DND-41 (cell line): ENCODE results near the gene PAX6.

ENCODE experiments used
- ATAC-seq: fragments of 200-7000 bp; cut with Tn5 transposase; 3 replicates; pipeline ENCODE4 v1.9.1; 2021; ENCODE audit warnings: low read depth; ENCODE audit not compliant: insufficient read depth
- DNase-seq: peaks from one replicate; pipeline ENCODE4 v3.0.0-alpha.2; 2020
- H2AFZ ChIP-seq: 2 replicates; pipeline ENCODE4 v1.6.0; 2012; ENCODE audit warnings: low read depth, low read length
- H3K27ac ChIP-seq: 2 replicates; pipeline ENCODE4 v1.5.1; 2012; ENCODE audit warnings: low read length, inconsistent platforms
- H3K27me3 ChIP-seq: fragments of 200-600 bp; sonication (generic); 2 replicates; pipeline ENCODE4 v1.6.0; 2012; ENCODE audit warnings: low read length, mild to moderate bottlenecking, inconsistent platforms; ENCODE audit not compliant: insufficient read depth, poor library complexity
- H3K36me3 ChIP-seq: 2 replicates; pipeline ENCODE4 v1.5.1; 2012; ENCODE audit warnings: low read length, inconsistent platforms; ENCODE audit not compliant: insufficient read depth
- H3K4me1 ChIP-seq: 2 replicates; pipeline ENCODE4 v1.5.1; 2012; ENCODE audit warnings: mild to moderate bottlenecking, low read length; ENCODE audit not compliant: insufficient read depth
- H3K4me2 ChIP-seq: 2 replicates; pipeline ENCODE4 v1.6.0; 2012; ENCODE audit warnings: mild to moderate bottlenecking, moderate library complexity, low read length, inconsistent platforms; ENCODE audit not compliant: insufficient read depth
- H3K4me3 ChIP-seq, 2 experiments: fragments of 200-600 bp in 1 of 2; shearing (Covaris generic) in 1 of 2; 2 replicates each; pipeline ENCODE4 v1.5.1; 2012 to 2016; ENCODE audit warnings: inconsistent platforms in 2 of 2, low read length in 2 of 2, mild to moderate bottlenecking in 2 of 2, low read depth in 1 of 2, moderate library complexity in 1 of 2
- H3K79me2 ChIP-seq: 2 replicates; pipeline ENCODE4 v1.6.0; 2012; ENCODE audit warnings: low read length, inconsistent platforms; ENCODE audit not compliant: insufficient read depth
- H3K9ac ChIP-seq: 2 replicates; pipeline ENCODE4 v1.6.0; 2012; ENCODE audit warnings: low read depth, mild to moderate bottlenecking, inconsistent platforms, low read length, moderate library complexity
- H3K9me3 ChIP-seq: 2 replicates; pipeline ENCODE4 v1.5.1; 2012; ENCODE audit warnings: low read length, moderate library complexity, mild to moderate bottlenecking, inconsistent platforms; ENCODE audit not compliant: insufficient read depth, severe bottlenecking
- H4K20me1 ChIP-seq: 2 replicates; pipeline ENCODE4 v1.6.0; 2012; ENCODE audit warnings: low read length; ENCODE audit not compliant: insufficient read depth
- CTCF ChIP-seq: IDR thresholded peaks from 2 replicates; pipeline ENCODE4 v1.5.1; 2012; ENCODE audit warnings: borderline replicate concordance, low read length, moderate library complexity, mild to moderate bottlenecking; ENCODE audit not compliant: poor library complexity, severe bottlenecking; ENCODE audit errors: extremely low read depth
- EZH2 ChIP-seq: IDR thresholded peaks from 3 replicates; pipeline ENCODE4 v1.6.1; 2012; ENCODE audit warnings: borderline replicate concordance, low read depth, mild to moderate bottlenecking, moderate library complexity, low read length, inconsistent platforms; ENCODE audit not compliant: severe bottlenecking

PAX6 gene

GRCh38 chr11:31800398-31801265 lies 10.5 kb downstream of the PAX6 start:
- Histone ChIP-seq H3K79me2 (no peaks in the 10 kb centered on the region), H4K20me1 (no peaks in the 10 kb centered on the region), H3K9me3 (no peaks in the 10 kb centered on the region), H3K4me2 (no peak overlapping the region), H3K27me3 (peaks cover 21% of the 10 kb centered on the region), H3K27ac (no peak overlapping the region), H3K4me3 (no peak overlapping the region), H3K9ac (no peak overlapping the region), H2AFZ (no peak overlapping the region), H3K36me3 (no peaks in the 10 kb centered on the region), H3K4me1 (no peaks in the 10 kb centered on the region)
- no peak for ATAC-seq
- DNase-seq, result no peak
- TF ChIP-seq CTCF (no peak), EZH2 (no peak)

GRCh38 chr11:31799435-31800397 lies 11.4 kb downstream of the PAX6 start:
- Histone ChIP-seq H3K36me3 (no peaks in the 10 kb centered on the region), H3K4me1 (no peaks in the 10 kb centered on the region), H3K4me2 (no peak overlapping the region), H4K20me1 (no peaks in the 10 kb centered on the region), H3K27me3 (peaks cover 21% of the 10 kb centered on the region), H3K4me3 (no peak overlapping the region), H3K79me2 (no peaks in the 10 kb centered on the region), H2AFZ (no peak overlapping the region), H3K27ac (no peak overlapping the region), H3K9me3 (no peaks in the 10 kb centered on the region), H3K9ac (no peak overlapping the region)
- DNase-seq (no peak), ATAC-seq (no peak)
- TF ChIP-seq CTCF (no peak), EZH2 (no peak)

- Histone ChIP-seq H3K4me3 (no peak overlapping the region), H3K4me1 (no peaks in the 10 kb centered on the region), H3K79me2 (no peaks in the 10 kb centered on the region), H3K9ac (no peak overlapping the region), H3K27me3 (peaks cover 19% of the 10 kb centered on the region), H2AFZ (no peak overlapping the region), H3K36me3 (no peaks in the 10 kb centered on the region), H4K20me1 (no peaks in the 10 kb centered on the region), H3K27ac (no peak overlapping the region), H3K4me2 (no peak overlapping the region), H3K9me3 (no peaks in the 10 kb centered on the region)
- TF ChIP-seq CTCF (no peak), EZH2 (no peak)
- no peak for ATAC-seq
- DNase-seq, result no peak
Observed at GRCh38 chr11:31798554-31799434, 12.3 kb downstream of the PAX6 start.
